Measurements from ENCODE around the gene LMTK2.

Gene LMTK2

GRCh38 chr7:98137134-98137825 is 30.6 kb downstream of the LMTK2 start:
- DNase-seq (ENCODE audit: low spot score) = no peak

GRCh38 chr7:98137826-98138151 is 31.1 kb downstream of the LMTK2 start:
- no peak for DNase-seq (ENCODE audit: low spot score)

- DNase-seq (ENCODE audit: low spot score) = no peak
These were observed 32.0 kb downstream of the LMTK2 start for GRCh38 chr7:98138672-98139071.

GRCh38 chr7:98142658-98143057 is 36.0 kb downstream of the LMTK2 start:
- no peak for DNase-seq (ENCODE audit: low spot score)

GRCh38 chr7:98148607-98149006 is 41.9 kb downstream of the LMTK2 start:
- no peak for DNase-seq (ENCODE audit: low spot score)

GRCh38 chr7:98149116-98149692 is 42.5 kb downstream of the LMTK2 start:
- DNase-seq (ENCODE audit: low spot score) = no peak

- no peak for DNase-seq (ENCODE audit: low spot score)
These were observed 45.2 kb downstream of the LMTK2 start for GRCh38 chr7:98151884-98152283.

GRCh38 chr7:98156700-98157099 is 50.0 kb downstream of the LMTK2 start:
- no peak for DNase-seq (ENCODE audit: low spot score)

- DNase-seq (ENCODE audit: low spot score) = no peak
These were observed 51.1 kb downstream of the LMTK2 start for GRCh38 chr7:98157761-98158160.

- no peak for DNase-seq (ENCODE audit: low spot score)
These were observed 56.1 kb downstream of the LMTK2 start for GRCh38 chr7:98162758-98163157.

GRCh38 chr7:98163269-98163668 is 56.6 kb downstream of the LMTK2 start:
- no peak for DNase-seq (ENCODE audit: low spot score)

GRCh38 chr7:98163704-98164494 is 57.2 kb downstream of the LMTK2 start:
- DNase-seq (ENCODE audit: low spot score) = no peak

GRCh38 chr7:98165827-98166667 is 59.4 kb downstream of the LMTK2 start:
- no peak for DNase-seq (ENCODE audit: low spot score)

GRCh38 chr7:98166668-98166970 is 60.0 kb downstream of the LMTK2 start:
- no peak for DNase-seq (ENCODE audit: low spot score)

- DNase-seq (ENCODE audit: low spot score) = no peak
These were observed 61.0 kb downstream of the LMTK2 start for GRCh38 chr7:98167653-98168052.

- DNase-seq (ENCODE audit: low spot score) = peak; percentile 73
These were observed 61.7 kb downstream of the LMTK2 start for GRCh38 chr7:98168181-98168903.

- DNase-seq (ENCODE audit: low spot score) = no peak
These were observed 62.4 kb downstream of the LMTK2 start for GRCh38 chr7:98168904-98169621.

- no peak for DNase-seq (ENCODE audit: low spot score)
These were observed 64.3 kb downstream of the LMTK2 start for GRCh38 chr7:98170966-98171365.

- no peak for DNase-seq (ENCODE audit: low spot score)
These were observed 64.8 kb downstream of the LMTK2 start for GRCh38 chr7:98171449-98171848.

GRCh38 chr7:98174334-98175259 is 67.9 kb downstream of the LMTK2 start:
- DNase-seq (ENCODE audit: low spot score) = no peak

All from ecto neural progenitor cell (in vitro differentiated cells).